SK-N-SH (cell line): ENCODE data around the gene CDSN. TPM values are rescaled to one million over a fixed set of nuclear protein-coding genes. Genes with fewer than 3 reads are reported as not detected.

Source experiments
- CTCF ChIA-PET: fragments of 300-600, 350-600 bp; formaldehyde crosslinking; extraction: SDS; loops from one replicate; lab custom pipeline; 2021; lab: Yijun Ruan, JAX
- POLR2A ChIA-PET: fragments of 350-600 bp; sonication (Branson Sonifier 250); formaldehyde crosslinking; extraction: SDS; loops from one replicate; lab custom pipeline; 2020; ENCODE audit warnings: antibody characterized with exemption, inconsistent platforms; lab: Yijun Ruan, JAX
- DNase-seq: peaks from one replicate; pipeline ENCODE4 v3.0.0; 2012
- H2AFZ ChIP-seq: fragments of 200-600 bp; sonication (generic); 2 replicates; pipeline ENCODE4 v1.8.1; 2016; ENCODE audit warnings: antibody characterized with exemption, mild to moderate bottlenecking, low read depth
- H3F3A ChIP-seq: fragments of 200-600 bp; sonication (generic); replicated peaks from 2 replicates; pipeline ENCODE3; 2016; ENCODE audit warnings: antibody characterized with exemption, mild to moderate bottlenecking; ENCODE audit not compliant: insufficient read depth
- H3K27ac ChIP-seq, 2 experiments: fragments of 200-500 bp in 1 of 2; fragments of 200-600 bp in 1 of 2; sonication (Bioruptor generic) in 1 of 2; sonication (generic), shearing (Covaris generic) in 1 of 2; 2 replicates each; pipeline versions ENCODE4 v1.5.1 to v1.6.1; 2014 to 2016; ENCODE audit warnings: low read depth in 2 of 2, inconsistent platforms in 1 of 2, low read length in 1 of 2, mild to moderate bottlenecking in 1 of 2, mixed read lengths in 1 of 2
- H3K27me3 ChIP-seq: fragments of 200-600 bp; sonication (generic), shearing (Covaris generic); 2 replicates; pipeline ENCODE4 v1.6.1; 2016; ENCODE audit warnings: mixed run types; ENCODE audit not compliant: insufficient read depth
- H3K36me3 ChIP-seq, 2 experiments: fragments of 200-500 bp in 1 of 2; fragments of 200-600 bp in 1 of 2; sonication (Bioruptor generic) in 1 of 2; sonication (generic) in 1 of 2; replicated peaks in 1 of 2; 2 replicates each; pipeline versions ENCODE3 to v1.5.1; 2014 to 2016; ENCODE audit warnings: low read length in 1 of 2, mild to moderate bottlenecking in 1 of 2; ENCODE audit not compliant: insufficient read depth in 2 of 2, control insufficient read depth in 1 of 2
- H3K4me1 ChIP-seq, 2 experiments: fragments of 200-500 bp in 1 of 2; fragments of 200-600 bp in 1 of 2; sonication (Bioruptor generic) in 1 of 2; sonication (generic), shearing (Covaris generic) in 1 of 2; 2 replicates each; pipeline versions ENCODE4 v1.5.1 to v1.6.1; 2014 to 2016; ENCODE audit warnings: low read depth in 1 of 2, low read length in 1 of 2, mixed run types in 1 of 2; ENCODE audit not compliant: insufficient read depth in 2 of 2, control insufficient read depth in 1 of 2
- H3K4me2 ChIP-seq: fragments of 200-600 bp; sonication (generic), shearing (Covaris generic); 2 replicates; pipeline ENCODE4 v1.6.1; 2017; ENCODE audit warnings: mixed run types
- H3K4me3 ChIP-seq, 2 experiments: fragments of 200-500 bp in 1 of 2; fragments of 200-600 bp in 1 of 2; sonication (Bioruptor generic) in 1 of 2; sonication (generic), shearing (Covaris generic) in 1 of 2; 2 replicates each; pipeline versions ENCODE4 v1.5.1 to v1.8.1; 2014 to 2016; ENCODE audit warnings: low read depth in 2 of 2, inconsistent platforms in 1 of 2, low read length in 1 of 2, mild to moderate bottlenecking in 1 of 2, mixed read lengths in 1 of 2, moderate library complexity in 1 of 2
- H3K79me2 ChIP-seq: fragments of 200-600 bp; sonication (generic); 2 replicates; pipeline ENCODE4 v1.8.1; 2017; ENCODE audit warnings: mild to moderate bottlenecking; ENCODE audit not compliant: insufficient read depth
- H3K9ac ChIP-seq: fragments of 200-600 bp; sonication (generic); 2 replicates; pipeline ENCODE4 v1.6.1; 2017; ENCODE audit warnings: mixed run types
- H3K9me2 ChIP-seq: fragments of 200-600 bp; sonication (generic); 2 replicates; pipeline ENCODE4 v1.6.1; 2017; ENCODE audit warnings: mixed run types
- H3K9me3 ChIP-seq: fragments of 200-600 bp; sonication (generic); 2 replicates; pipeline ENCODE4 v1.6.1; 2017; ENCODE audit warnings: mixed run types, mild to moderate bottlenecking, moderate library complexity
- H4K20me1 ChIP-seq: fragments of 200-600 bp; sonication (generic); 2 replicates; pipeline ENCODE4 v1.6.1; 2017; ENCODE audit warnings: mild to moderate bottlenecking, mixed run types; ENCODE audit not compliant: insufficient read depth
- ELF1 ChIP-seq: IDR thresholded peaks from 2 replicates; pipeline ENCODE4 v1.4.0; 2012
- FOSL2 ChIP-seq: IDR thresholded peaks from 2 replicates; pipeline ENCODE4 v1.4.0; 2012; ENCODE audit warnings: low read depth, mild to moderate bottlenecking, moderate library complexity, borderline replicate concordance
- FOXM1 ChIP-seq: IDR thresholded peaks from 2 replicates; pipeline ENCODE4 v1.4.0; 2012; ENCODE audit warnings: low read depth, mild to moderate bottlenecking
- GABPA ChIP-seq: IDR thresholded peaks from 2 replicates; pipeline ENCODE4 v1.4.0; 2012; ENCODE audit warnings: low read depth, mild to moderate bottlenecking
- GATA2 ChIP-seq: sonication (generic); formaldehyde crosslinking; IDR thresholded peaks from 2 replicates; pipeline ENCODE4 v1.5.0; 2020; ENCODE audit warnings: mild to moderate bottlenecking, missing genetic modification reagents
- IRF3 ChIP-seq: fragments of 150-350 bp; IDR thresholded peaks from 2 replicates; pipeline ENCODE4 v1.6.1; 2016; ENCODE audit warnings: mild to moderate bottlenecking, low read depth, low read length
- JUND ChIP-seq: IDR thresholded peaks from 2 replicates; pipeline ENCODE4 v1.4.0; 2012
- MAX ChIP-seq: IDR thresholded peaks from 2 replicates; pipeline ENCODE4 v1.4.0; 2012; ENCODE audit warnings: low read depth
- MEF2A ChIP-seq: IDR thresholded peaks from 2 replicates; pipeline ENCODE4 v1.4.0; 2012; ENCODE audit warnings: low read depth, borderline replicate concordance
- MXI1 ChIP-seq: IDR thresholded peaks from 2 replicates; pipeline ENCODE4 v1.6.1; 2012; ENCODE audit warnings: mild to moderate bottlenecking, low read depth, low read length, improper control_type of control experiment
- NFIC ChIP-seq: IDR thresholded peaks from 2 replicates; pipeline ENCODE4 v1.4.0; 2012; ENCODE audit warnings: borderline replicate concordance
- POLR2AphosphoS5 ChIP-seq: IDR thresholded peaks from 2 replicates; pipeline ENCODE4 v1.6.1; 2012; ENCODE audit warnings: low read depth, low read length
- RAD21 ChIP-seq: IDR thresholded peaks from 2 replicates; pipeline ENCODE4 v1.6.1; 2012; ENCODE audit warnings: mild to moderate bottlenecking, low read length
- RCOR1 ChIP-seq: fragments of 150-350 bp; IDR thresholded peaks from 2 replicates; pipeline ENCODE4 v1.6.1; 2017; ENCODE audit warnings: antibody characterized with exemption, low read length
- RFX5 ChIP-seq: IDR thresholded peaks from 2 replicates; pipeline ENCODE4 v1.6.1; 2012; ENCODE audit warnings: mild to moderate bottlenecking, improper control_type of control experiment, low read length
- SMC3 ChIP-seq: IDR thresholded peaks from 2 replicates; pipeline ENCODE4 v1.6.1; 2012; ENCODE audit warnings: low read depth, low read length, improper control_type of control experiment
- TAF1 ChIP-seq: IDR thresholded peaks from 2 replicates; pipeline ENCODE4 v1.6.1; 2012; ENCODE audit warnings: low read depth, mild to moderate bottlenecking, low read length, moderate library complexity, borderline replicate concordance
- TCF12 ChIP-seq: IDR thresholded peaks from 2 replicates; pipeline ENCODE4 v1.4.0; 2012
- USF2 ChIP-seq: fragments of 150-350 bp; IDR thresholded peaks from 2 replicates; pipeline ENCODE4 v1.6.1; 2017; ENCODE audit warnings: antibody characterized with exemption, low read length, low read depth, borderline replicate concordance
- ZBTB33 ChIP-seq: IDR thresholded peaks from 2 replicates; pipeline ENCODE4 v1.4.0; 2012; ENCODE audit warnings: low read depth, borderline replicate concordance
- WGBS: methylation state at CpG from one replicate; pipeline ENCODE4 v1.1.6; 2017; ENCODE audit warnings: low lambda C conversion rate; 5-methylcytosine and 5-hydroxymethylcytosine counted together
- polyA plus RNA-seq, 3 experiments: library from polyadenylated mRNA; depleted of rRNA; stranded (reverse); fragments of >200 nt; gene quantifications; 2 replicates each; pipeline ENCODE4 v1.2.3, GENCODE V29; 2012

The CDSN gene
- polyA plus RNA-seq, 1 of the 3 experiments (the other 2 are of a cell fraction), result 0.02 TPM

GRCh38 chr6:31132806-31133205 lies 12.6 kb upstream of the CDSN start:
- Histone ChIP-seq H3K4me3 (no peak overlapping the region), H3K9me3 (no peaks in the 10 kb centered on the region), H2AFZ (no peak overlapping the region), H3K79me2 (no peaks in the 10 kb centered on the region), H3K4me1 (no peaks in the 10 kb centered on the region; a peak in 1 of 4 replicates), H3F3A (no peaks in the 10 kb centered on the region), H3K4me2 (no peak overlapping the region), H3K9me2 (no peaks in the 10 kb centered on the region), H3K9ac (no peak overlapping the region), H4K20me1 (no peaks in the 10 kb centered on the region), H3K27ac (no peak overlapping the region), H3K36me3 (no peaks in the 10 kb centered on the region), H3K27me3 (no peaks in the 10 kb centered on the region)
- ChIA-PET CTCF (interaction anchor here (1.0 to 8.5 kb wide), 6 partner anchors 8 to 915 kb away, joined by 3 to 89 read pairs (median 10); no protein-coding TSS in a partner anchor), POLR2A (no interaction called here)
- DNase-seq, result no peak
- 54% methylated on average over 6 of the region's 6 CpGs for WGBS
- TF ChIP-seq TCF12 (no peak), GABPA (no peak), TAF1 (no peak), MAX (no peak), MEF2A (no peak), RAD21 (no peak), ZBTB33 (no peak), USF2 (no peak), RFX5 (no peak), SMC3 (no peak), IRF3 (no peak), FOXM1 (no peak), RCOR1 (no peak), ELF1 (no peak), MXI1 (no peak), JUND (no peak)

GRCh38 chr6:31131595-31131994 lies 11.3 kb upstream of the CDSN start:
- ChIA-PET POLR2A (no interaction called here), CTCF (interaction anchor here (3.1 to 4.8 kb wide), 2 partner anchors 61 to 235 kb away, joined by 16 to 21 read pairs; no protein-coding TSS in a partner anchor)
- DNase-seq, result no peak
- H2AFZ ChIP-seq, result no peak overlapping the region
- H3K36me3 ChIP-seq, result no peaks in the 10 kb centered on the region
- 65% methylated on average over 3 of the region's 3 CpGs for WGBS
- no peaks in the 10 kb centered on the region for H3K79me2 ChIP-seq
- no peak overlapping the region for H3K4me2 ChIP-seq
- H3K4me3 ChIP-seq, result no peak overlapping the region
- no peaks in the 10 kb centered on the region for H3K9me3 ChIP-seq
- H3K4me1 ChIP-seq, result no peaks in the 10 kb centered on the region
- no peak overlapping the region for H3K9ac ChIP-seq
- H3K27ac ChIP-seq, result no peak overlapping the region
- no peaks in the 10 kb centered on the region for H3F3A ChIP-seq
- no peaks in the 10 kb centered on the region for H4K20me1 ChIP-seq
- no peaks in the 10 kb centered on the region for H3K9me2 ChIP-seq
- no peaks in the 10 kb centered on the region for H3K27me3 ChIP-seq
- TF ChIP-seq RAD21 (no peak), ZBTB33 (no peak), ELF1 (no peak), TCF12 (no peak), POLR2AphosphoS5 (no peak), FOSL2 (no peak), NFIC (no peak), GATA2 (no peak), MXI1 (no peak), MAX (no peak)
